Heart left ventricle (tissue), 16 donors: ENCODE data around the gene ABCA13. TPM values are rescaled to one million over a fixed set of nuclear protein-coding genes. Genes with fewer than 3 reads are reported as not detected.

ENCODE experiments used
- ATAC-seq, 4 donors: fragments of 200-7000 bp; cut with Tn5 transposase; one replicate each; pipeline ENCODE4 v1.9.1; 2020 to 2022; ENCODE audit warnings: moderate library complexity in 4 of 4, mild to moderate bottlenecking in 3 of 4, moderate number of reproducible peaks in 1 of 4
- DNase-seq, 5 donors: peaks; one replicate each; pipeline ENCODE4 v3.0.0-alpha.2; 2020
- H3K27ac ChIP-seq, 12 donors: fragments of 200-600 bp; sonication (generic) in 4 of 12; one replicate each; pipeline versions ENCODE4 v1.5.0 to v1.8.0; 2016 to 2022; ENCODE audit warnings: mild to moderate bottlenecking in 2 of 12
- H3K27me3 ChIP-seq, 9 donors: fragments of 200-600 bp; sonication (generic) in 2 of 9; one replicate each; pipeline versions ENCODE4 v1.5.1 to v1.8.0; 2016 to 2022; ENCODE audit warnings: mild to moderate bottlenecking in 3 of 9
- H3K36me3 ChIP-seq, 9 donors: fragments of 200-600 bp; sonication (generic) in 2 of 9; one replicate each; pipeline versions ENCODE4 v1.5.0 to v1.8.0; 2018 to 2022; ENCODE audit warnings: mild to moderate bottlenecking in 2 of 9
- H3K4me1 ChIP-seq, 12 donors: fragments of 200-600 bp; sonication (generic) in 4 of 12; one replicate each; pipeline versions ENCODE4 v1.5.0 to v1.8.0; 2016 to 2022; ENCODE audit warnings: mild to moderate bottlenecking in 3 of 12
- H3K4me3 ChIP-seq, 12 donors: fragments of 200-600 bp; sonication (generic) in 4 of 12; one replicate each; pipeline versions ENCODE4 v1.5.0 to v1.8.0; 2017 to 2022; ENCODE audit warnings: mild to moderate bottlenecking in 9 of 12, moderate library complexity in 4 of 12
- H3K9me3 ChIP-seq, 12 donors: fragments of 200-600 bp; sonication (generic) in 4 of 12; one replicate each; pipeline versions ENCODE4 v1.5.0 to v1.8.0; 2016 to 2022; ENCODE audit warnings: mild to moderate bottlenecking in 1 of 12
- POLR2A ChIP-seq, 2 donors: fragments of 450-650 bp; IDR thresholded peaks; one replicate each; pipeline ENCODE4 v1.6.1; 2017; ENCODE audit warnings: antibody characterized with exemption in 2 of 2, mild to moderate bottlenecking in 2 of 2, moderate library complexity in 2 of 2
- WGBS, 4 donors: extraction: QIAGEN DNeasy Blood & Tissue Kit in 2 of 4; methylation state at CpG; one replicate each; pipeline versions ENCODE4 v1.1.5 to v1.1.7; 2013 to 2018; 5-methylcytosine and 5-hydroxymethylcytosine counted together
- intact Hi-C, 10 donors: fragments of 100-400 bp; cut with DNase I; formaldehyde crosslinking; loops; one replicate each; pipeline versions ENCODE4 v1.11.1 to v1.14.2; 2022
- polyA plus RNA-seq, 2 donors: library from polyadenylated mRNA; stranded (reverse); fragments of 200-250 nt; gene quantifications; one replicate each; pipeline ENCODE4 v1.2.3, GENCODE V29; 2013
- total RNA-seq, 9 donors: library from RNA; depleted of rRNA in 2 of 9; stranded (reverse); fragments of >200 nt in 2 of 9; fragmentation: NEBNext Ultra II Directional in 3 of 9; extraction: Animal tissue kit (Norgen Biotek cat#: 25700) in 3 of 9; gene quantifications; one replicate each; pipeline versions ENCODE4 v1.1.0 to v1.2.4, GENCODE V29; 2016 to 2023
- TF ChIP-seq, protein P1 (sequence below), 12 donors: fragments of 200-600 bp; sonication (generic) in 4 of 12; IDR thresholded peaks; one replicate each; pipeline versions ENCODE4 v1.5.0 to v1.8.0; 2018 to 2022; ENCODE audit warnings: antibody characterized with exemption in 12 of 12, mild to moderate bottlenecking in 5 of 12
- donor health status: ischemic (EF 13 %, LVEDD 7.1; RV severe dilation, severe dysfunction).
- donor health status: healthy with polysubstance abuse.
- donor health status: DM: no; HTN: yes; CAD: no.
- donor health status: DM: no; HTN: no; CAD: no.
- donor health status: ischemic (EF 25% LVEDD 6.9; RV normal size, moderate dysfunction).
- donor health status: ischemic (EF 25% LVEDD 5.7; RV mildly dilated, moderate dysfunction).
- donor health status: healthy.
- donor health status: DM: yes; HTN: yes; CAD: no.
- donor health status: ischemic (EF 35%, LVEDD 5.7; RV mildly dilated, moderate dysfunction).
- donor health status: nonischemic (EF 11% LVEDD 7.7; RV severe dilation, severe dysfunction).
- donor health status: DM: yes; HTN: yes; CAD: no.
- donor health status: PGD.
- donor health status: ischemic (EF 29% LVEDD 5.4; RV normal size, mild dysfunction).
- donor health status: nonischemic (EF 23%, LVEDD 6.1; RV moderate dilation, normal function).

ABCA13 gene
- total and polyA plus RNA-seq, 11 donors: 0.01 to 0.29 (median 0.07) TPM; not detected in 3

DNA sequence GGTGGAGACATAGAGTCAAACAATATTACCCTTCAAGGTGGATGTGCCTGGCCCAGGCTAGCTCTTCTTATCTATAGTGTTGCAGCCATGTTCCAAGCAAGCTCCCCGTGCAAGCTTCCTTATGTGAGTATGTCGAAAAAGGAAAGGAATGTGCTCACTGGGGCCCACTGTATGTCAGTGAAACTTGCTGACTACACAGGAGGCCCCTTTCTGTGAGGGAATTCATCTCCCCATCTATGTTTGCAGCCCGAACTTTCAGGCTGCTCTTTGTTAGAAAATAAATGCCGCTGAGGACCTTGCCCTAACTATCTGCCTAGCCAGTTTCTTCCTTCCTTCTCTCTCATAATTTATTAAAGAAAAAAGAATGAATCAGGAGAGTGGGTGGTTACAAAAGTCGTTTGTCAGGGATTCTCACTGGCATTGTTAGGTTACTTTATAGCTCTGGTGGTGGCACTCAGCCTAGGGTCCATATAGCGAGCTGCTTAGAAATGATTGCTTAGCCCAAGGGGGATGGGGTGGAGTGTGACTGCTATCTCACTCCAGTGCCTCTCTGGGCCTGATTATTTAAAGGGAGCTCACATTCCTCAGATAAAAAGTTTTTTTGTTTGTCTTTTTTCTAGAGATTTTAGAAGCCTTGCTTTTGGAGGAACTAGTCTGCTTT is 302.1 kb downstream of the ABCA13 start:
- TF ChIP-seq, protein P1, sequence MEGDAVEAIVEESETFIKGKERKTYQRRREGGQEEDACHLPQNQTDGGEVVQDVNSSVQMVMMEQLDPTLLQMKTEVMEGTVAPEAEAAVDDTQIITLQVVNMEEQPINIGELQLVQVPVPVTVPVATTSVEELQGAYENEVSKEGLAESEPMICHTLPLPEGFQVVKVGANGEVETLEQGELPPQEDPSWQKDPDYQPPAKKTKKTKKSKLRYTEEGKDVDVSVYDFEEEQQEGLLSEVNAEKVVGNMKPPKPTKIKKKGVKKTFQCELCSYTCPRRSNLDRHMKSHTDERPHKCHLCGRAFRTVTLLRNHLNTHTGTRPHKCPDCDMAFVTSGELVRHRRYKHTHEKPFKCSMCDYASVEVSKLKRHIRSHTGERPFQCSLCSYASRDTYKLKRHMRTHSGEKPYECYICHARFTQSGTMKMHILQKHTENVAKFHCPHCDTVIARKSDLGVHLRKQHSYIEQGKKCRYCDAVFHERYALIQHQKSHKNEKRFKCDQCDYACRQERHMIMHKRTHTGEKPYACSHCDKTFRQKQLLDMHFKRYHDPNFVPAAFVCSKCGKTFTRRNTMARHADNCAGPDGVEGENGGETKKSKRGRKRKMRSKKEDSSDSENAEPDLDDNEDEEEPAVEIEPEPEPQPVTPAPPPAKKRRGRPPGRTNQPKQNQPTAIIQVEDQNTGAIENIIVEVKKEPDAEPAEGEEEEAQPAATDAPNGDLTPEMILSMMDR (IDR thresholded peaks at IDR 0.05): no peak
- no peak for TF ChIP-seq POLR2A (IDR thresholded peaks at IDR 0.05)
- no peaks in the 10 kb centered on the region for H3K9me3 ChIP-seq
- no peak overlapping the region for H3K27ac ChIP-seq
- DNase-seq: no peak
- H3K36me3 ChIP-seq: no peaks in the 10 kb centered on the region
- intact Hi-C loops: no loop called here
- no peaks in the 10 kb centered on the region for H3K27me3 ChIP-seq
- ATAC-seq: no peak
- no peak overlapping the region for H3K4me3 ChIP-seq
- 37 to 60% (median 52%) methylated on average over 6 of the region's 6 CpGs for WGBS, 4 donors
- H3K4me1 ChIP-seq: no peaks in the 10 kb centered on the region

DNA sequence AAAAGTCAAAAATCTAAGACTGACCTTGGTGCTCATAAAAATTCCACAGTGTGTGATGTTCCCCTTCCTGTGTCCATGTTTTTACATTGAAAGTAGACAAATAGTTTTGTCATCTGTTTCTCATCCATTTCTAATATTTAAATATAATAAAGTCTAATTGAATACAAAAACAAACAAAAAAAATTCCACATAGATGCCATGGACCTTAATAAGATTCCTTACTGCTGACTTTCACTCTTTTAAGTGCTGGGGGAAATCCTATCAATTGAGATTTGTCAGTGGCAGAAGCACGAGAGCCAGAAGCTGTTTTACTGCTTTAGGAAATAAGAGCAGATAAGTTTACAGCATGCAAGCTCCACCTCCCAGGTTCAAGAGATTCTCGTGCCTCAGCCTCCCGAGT is 310.0 kb downstream of the ABCA13 start:
- H3K4me1 ChIP-seq: no peaks in the 10 kb centered on the region
- WGBS, 4 donors: 55 to 64% (median 58%) methylated on average over 3 of the region's 3 CpGs
- TF ChIP-seq POLR2A (IDR thresholded peaks at IDR 0.05): no peak
- TF ChIP-seq, protein P1 (IDR thresholded peaks at IDR 0.05): no peak
- intact Hi-C loops: no loop called here
- no peak for DNase-seq
- no peak overlapping the region for H3K27ac ChIP-seq
- H3K9me3 ChIP-seq: peaks cover 0 to 12% (median 0%) of the 10 kb centered on the region in 12 donors
- ATAC-seq: no peak
- no peak overlapping the region for H3K4me3 ChIP-seq
- no peaks in the 10 kb centered on the region for H3K27me3 ChIP-seq
- no peaks in the 10 kb centered on the region for H3K36me3 ChIP-seq

DNA sequence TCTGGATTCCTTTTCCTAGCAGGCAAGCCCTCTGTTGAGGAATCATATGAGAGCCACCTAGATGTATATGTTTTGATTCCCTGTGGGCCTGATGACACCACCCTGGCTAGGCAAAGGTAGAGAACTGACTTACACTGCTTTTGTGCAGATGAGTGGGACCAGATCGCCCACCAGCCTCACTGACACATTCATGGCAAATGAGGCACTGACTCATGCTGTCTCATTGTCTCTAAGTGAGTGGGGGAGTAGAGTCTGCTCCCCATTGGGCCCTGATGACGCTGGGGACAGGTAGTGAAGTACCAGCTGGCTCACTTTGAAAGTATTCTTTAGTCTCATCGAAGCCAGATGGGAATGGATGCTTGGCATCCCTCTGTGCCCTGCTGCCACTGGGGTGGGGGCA is 326.3 kb downstream of the ABCA13 start:
- H3K36me3 ChIP-seq: no peaks in the 10 kb centered on the region
- no peak overlapping the region for H3K27ac ChIP-seq
- peaks cover 0 to 7% (median 0%) of the 10 kb centered on the region in 12 donors for H3K9me3 ChIP-seq
- no peak for ATAC-seq
- intact Hi-C loops: no loop called here
- H3K4me1 ChIP-seq: no peaks in the 10 kb centered on the region
- H3K27me3 ChIP-seq: no peaks in the 10 kb centered on the region
- no peak overlapping the region for H3K4me3 ChIP-seq
- TF ChIP-seq, protein P1 (IDR thresholded peaks at IDR 0.05): no peak
- TF ChIP-seq POLR2A (IDR thresholded peaks at IDR 0.05): no peak
- 78 to 97% (median 86%) methylated on average over 3 of the region's 3 CpGs for WGBS, 4 donors
- no peak for DNase-seq

DNA sequence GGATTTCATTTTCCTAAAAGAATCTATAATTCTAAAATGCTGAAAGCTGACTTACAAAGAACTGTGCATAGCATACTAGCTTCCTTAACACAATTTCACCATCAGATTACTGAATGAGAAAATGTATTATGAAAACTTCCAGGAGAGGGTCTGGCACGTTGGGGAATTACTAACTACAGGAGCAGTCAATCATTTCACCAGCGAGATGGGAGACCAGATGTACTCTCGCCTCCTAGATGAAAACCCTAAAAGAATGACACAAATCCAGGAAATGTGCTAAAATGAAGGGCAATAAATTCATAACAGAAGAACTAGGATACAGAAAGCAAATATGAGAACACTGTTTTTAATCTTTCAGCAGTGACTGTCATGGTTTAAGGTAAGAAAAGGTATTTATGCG is 330.8 kb downstream of the ABCA13 start:
- Histone ChIP-seq H3K27me3 (no peaks in the 10 kb centered on the region), H3K4me1 (no peaks in the 10 kb centered on the region), H3K27ac (no peak overlapping the region), H3K9me3 (no peaks in the 10 kb centered on the region), H3K36me3 (no peaks in the 10 kb centered on the region), H3K4me3 (no peak overlapping the region)
- WGBS, 4 donors: 74 to 85% (median 79%) methylated on average over 4 of the region's 4 CpGs
- TF ChIP-seq, protein P1 (IDR thresholded peaks at IDR 0.05): no peak
- no peak for TF ChIP-seq POLR2A (IDR thresholded peaks at IDR 0.05)
- DNase-seq (no peak), ATAC-seq (no peak)
- intact Hi-C loops: no loop called here
